Sigmoid colon (tissue), 4 donors: ENCODE data around the gene XCL1.

Experiments
- CTCF ChIP-seq, 4 experiments: fragments of 450-650 bp in 3 of 4; fragments of 200-600 bp in 1 of 4; IDR thresholded peaks; one replicate each; pipeline ENCODE4 v1.5.1; 2016 to 2019; ENCODE audit warnings: antibody characterized with exemption in 4 of 4, mild to moderate bottlenecking in 3 of 4, moderate library complexity in 2 of 4
- EP300 ChIP-seq, 4 donors: sonication (generic); formaldehyde crosslinking; IDR thresholded peaks; one replicate each; pipeline ENCODE4 v1.6.1; 2017; ENCODE audit warnings: antibody characterized with exemption in 4 of 4
- POLR2A ChIP-seq, 2 donors: fragments of 450-650 bp; IDR thresholded peaks; one replicate each; pipeline ENCODE4 v1.6.1; 2016; ENCODE audit warnings: antibody characterized with exemption in 2 of 2, mild to moderate bottlenecking in 2 of 2, moderate library complexity in 2 of 2

- TF ChIP-seq EP300 (IDR thresholded peaks at IDR 0.05) (no peak), POLR2A (IDR thresholded peaks at IDR 0.05) (no peak), CTCF (IDR thresholded peaks at IDR 0.05) (no peak)
These were observed 42.5 kb downstream of the XCL1 start for GRCh38 chr1:168618886-168619285.
